Measurements from ENCODE around the gene ATP2B3.

The ATP2B3 gene

DNA sequence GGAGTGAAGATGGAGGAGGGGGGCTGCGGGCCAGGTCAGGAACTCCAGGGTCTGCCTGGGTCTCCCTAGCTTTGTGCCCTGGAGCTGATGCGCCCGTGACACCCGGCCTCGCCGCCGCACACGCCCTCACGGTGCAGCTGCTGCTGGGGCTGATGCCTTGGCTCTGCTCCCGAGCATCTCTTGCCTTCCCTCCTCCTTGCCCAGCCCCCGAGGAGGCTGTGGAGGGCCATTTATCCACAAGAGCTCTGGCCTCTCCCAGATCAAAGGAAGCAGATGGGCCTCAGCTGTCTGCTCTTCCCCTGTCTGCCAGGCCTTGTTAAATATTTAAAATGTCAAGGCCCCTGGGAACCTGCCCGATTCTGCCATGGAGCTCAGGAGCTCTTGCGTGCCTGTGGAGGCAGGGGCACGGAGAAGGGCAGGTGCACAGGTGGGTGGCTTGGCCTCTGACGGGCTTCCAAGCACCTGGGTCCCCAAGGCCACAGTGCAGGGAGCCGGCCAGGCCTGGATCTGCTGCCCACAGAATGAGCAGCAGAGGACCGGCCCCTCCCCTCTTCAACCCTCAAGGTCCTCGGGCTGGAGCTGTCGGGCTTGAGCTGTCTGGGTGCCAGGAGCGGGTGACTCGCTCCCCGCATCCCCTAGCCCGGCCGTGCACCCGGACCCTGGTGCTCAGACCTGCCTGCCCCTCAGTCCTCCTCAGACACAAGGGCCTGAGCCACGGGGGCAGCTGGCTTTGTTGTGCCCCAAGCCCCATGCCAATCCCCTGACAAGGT lies 20.3 kb downstream of the ATP2B3 start:
- no peak for DNase-seq (ENCODE audit: low read depth)

DNA sequence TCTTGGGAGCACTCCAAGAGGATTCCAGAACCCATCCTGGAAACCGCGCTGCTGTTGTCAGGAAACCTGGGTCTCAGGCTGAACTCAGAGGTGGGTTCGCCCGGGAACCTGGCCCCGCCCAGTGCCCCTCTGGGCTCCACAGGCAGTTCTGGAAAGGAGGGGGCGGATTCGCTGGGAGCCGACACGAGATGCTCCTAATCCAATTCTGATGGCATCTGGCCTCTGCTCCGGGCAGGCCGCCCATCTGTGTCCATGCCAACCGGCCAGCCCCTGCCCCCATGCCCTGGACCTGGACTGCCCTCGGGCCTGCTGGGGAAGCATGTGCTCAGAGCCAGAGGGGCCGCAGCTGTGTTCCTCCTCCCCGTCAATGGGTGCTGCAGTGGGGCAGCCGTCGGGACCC lies 21.0 kb downstream of the ATP2B3 start:
- DNase-seq (ENCODE audit: low read depth), result no peak

DNA sequence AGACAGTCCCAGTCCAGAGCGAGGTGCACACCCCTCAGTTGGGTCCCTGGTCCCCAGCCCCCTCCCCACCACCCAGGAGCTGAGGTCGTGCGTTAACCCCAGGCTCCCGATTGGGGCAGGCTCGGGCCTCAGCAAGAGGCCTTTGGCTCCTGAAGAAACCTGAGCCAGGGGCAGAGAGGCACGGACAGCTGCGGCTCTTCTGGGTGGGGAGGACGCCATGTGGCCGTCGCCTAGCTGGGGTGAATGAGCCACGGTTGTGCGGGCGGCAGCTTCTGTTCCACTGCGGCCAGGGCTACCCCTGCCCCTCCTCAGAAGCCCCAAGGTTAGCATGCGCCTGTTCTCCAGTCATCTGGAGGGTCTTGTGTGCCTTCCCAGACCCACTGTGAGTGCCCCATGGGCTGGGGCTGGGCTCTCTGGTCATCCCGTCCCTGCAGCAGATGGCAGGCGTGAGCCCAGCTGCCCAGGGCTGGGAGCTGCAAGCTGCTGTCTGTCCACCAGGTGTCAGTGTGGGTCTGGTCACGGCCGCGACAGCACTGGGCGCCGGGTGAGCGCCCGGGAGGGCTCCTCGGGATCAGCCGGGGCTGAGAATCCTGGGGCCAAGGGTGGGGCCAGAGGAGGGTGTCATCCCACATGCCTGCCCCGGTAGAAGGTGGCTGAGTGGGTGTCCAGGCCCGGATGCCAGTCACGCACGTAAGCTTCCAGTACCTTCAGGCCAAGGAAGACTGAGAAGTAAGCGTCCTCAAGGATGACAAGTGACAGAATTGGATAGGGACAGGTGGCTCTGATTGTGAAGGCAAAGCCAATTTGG lies 21.9 kb downstream of the ATP2B3 start:
- peak; percentile 36 for DNase-seq (ENCODE audit: low read depth)

DNA sequence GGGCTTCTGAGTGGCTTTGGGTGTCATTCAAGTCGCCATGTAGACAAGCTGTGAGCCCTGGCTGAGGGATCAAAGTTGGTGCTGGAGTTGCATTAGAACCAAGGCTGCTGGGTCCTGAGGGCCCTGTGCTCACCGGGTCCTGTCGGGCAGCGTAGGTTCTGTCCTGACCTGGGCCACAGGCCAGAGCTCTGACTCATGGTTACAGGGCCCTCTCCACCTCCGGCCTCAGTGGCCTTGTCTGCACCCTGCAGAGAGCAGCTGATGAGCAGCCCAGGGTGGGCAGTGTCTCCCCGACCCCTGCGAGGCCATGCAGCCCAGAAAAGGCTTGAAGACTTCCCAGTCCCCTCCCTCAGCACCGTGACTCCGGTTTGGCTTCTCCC lies 22.5 kb downstream of the ATP2B3 start:
- no peak for DNase-seq (ENCODE audit: low read depth)

DNA sequence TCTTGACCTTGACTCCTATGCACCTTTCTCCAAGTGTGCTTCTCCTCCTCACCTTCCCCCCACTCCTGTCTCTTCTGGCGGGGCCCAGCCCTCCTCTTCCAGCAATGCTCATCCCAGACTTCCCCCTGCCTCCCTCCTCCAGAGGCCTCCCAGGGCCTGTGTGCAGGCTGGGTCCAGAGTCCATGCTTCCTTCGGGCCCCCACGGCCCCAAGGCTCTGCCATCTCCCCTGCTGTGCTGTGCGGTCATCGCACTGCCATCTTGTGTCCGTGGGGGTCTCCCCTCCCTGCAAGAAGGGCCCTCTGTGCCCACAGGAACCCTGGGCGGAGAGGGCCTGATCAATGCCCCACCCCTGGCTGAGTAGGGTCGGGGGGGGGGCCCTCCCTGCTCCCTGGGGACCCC lies 27.3 kb downstream of the ATP2B3 start:
- DNase-seq (ENCODE audit: low read depth), result no peak

DNA sequence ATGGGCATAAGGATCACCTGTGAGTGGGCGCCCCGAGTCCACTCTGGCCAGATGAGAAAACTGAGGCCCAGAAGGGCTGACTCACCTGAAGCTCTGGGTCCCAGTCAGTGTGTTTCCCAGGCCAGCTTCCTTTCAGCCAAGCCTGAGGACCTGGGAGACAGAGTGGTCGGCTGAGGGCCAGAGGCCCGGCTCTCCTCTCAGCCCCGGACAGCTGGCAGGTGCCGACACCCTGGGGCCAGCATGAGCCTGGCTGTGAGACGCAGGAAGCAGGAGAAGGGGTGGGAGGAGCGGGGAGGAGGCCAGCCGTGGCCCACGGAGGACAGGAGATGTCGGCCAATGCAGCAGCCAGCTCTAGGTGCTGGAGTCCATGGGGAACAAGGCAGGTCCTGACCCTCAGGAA lies 28.9 kb downstream of the ATP2B3 start:
- DNase-seq (ENCODE audit: low read depth), result no peak

DNA sequence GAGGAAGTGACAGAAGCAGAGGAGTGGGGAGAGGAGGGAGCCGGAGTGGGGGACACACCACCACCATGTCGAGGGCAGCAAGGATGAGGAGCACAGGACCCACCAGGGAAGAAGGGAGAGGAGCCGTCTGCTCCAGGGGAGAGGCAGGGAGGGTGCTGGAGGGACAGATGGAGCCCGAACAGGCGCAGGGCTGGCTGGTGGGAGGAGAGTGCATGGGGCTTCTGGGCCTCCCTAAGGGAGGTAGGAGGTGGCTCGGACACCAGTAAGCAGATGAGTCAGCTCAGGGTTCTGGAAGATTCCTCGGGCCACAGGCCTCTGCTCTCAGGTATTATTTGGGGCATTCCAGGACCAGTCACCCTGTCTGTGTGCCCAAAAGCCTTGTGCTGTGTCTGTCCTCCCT lies 29.8 kb downstream of the ATP2B3 start:
- no peak for DNase-seq (ENCODE audit: low read depth)

DNA sequence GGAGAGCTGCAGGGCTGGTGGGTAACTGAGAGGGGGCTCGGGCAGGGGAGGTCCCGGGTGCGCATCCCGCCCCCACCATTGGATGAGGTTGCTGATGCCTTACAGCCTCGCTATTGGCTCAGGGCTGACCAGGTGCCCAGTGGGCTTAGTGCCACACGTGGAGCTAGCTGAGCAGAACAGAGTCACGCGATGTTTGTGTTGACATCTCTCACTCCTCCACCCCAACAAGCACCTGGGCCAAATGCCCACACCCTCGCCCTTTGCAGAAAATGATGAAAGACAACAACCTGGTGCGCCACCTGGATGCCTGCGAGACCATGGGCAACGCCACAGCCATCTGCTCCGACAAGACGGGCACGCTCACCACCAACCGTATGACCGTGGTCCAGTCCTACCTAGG lies 31.8 kb downstream of the ATP2B3 start:
- no peak for DNase-seq (ENCODE audit: low read depth)

DNA sequence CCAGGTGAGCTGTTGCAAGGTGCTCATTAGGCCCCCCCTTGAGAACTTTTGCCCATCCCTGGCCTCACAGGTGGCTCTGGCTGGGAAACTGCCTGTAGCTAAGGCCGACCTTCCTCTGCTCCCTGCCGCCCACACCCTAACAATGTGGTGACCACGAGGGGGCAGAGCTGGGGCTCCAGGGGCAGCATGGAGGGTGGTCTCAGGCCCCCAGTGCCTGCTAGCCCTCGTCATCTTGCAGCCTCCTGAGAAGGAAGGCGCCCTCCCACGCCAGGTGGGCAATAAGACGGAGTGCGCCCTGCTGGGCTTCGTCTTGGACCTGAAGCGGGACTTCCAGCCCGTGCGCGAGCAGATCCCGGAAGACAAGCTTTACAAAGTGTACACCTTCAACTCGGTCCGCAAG lies 32.4 kb downstream of the ATP2B3 start:
- no peak for DNase-seq (ENCODE audit: low read depth)

DNA sequence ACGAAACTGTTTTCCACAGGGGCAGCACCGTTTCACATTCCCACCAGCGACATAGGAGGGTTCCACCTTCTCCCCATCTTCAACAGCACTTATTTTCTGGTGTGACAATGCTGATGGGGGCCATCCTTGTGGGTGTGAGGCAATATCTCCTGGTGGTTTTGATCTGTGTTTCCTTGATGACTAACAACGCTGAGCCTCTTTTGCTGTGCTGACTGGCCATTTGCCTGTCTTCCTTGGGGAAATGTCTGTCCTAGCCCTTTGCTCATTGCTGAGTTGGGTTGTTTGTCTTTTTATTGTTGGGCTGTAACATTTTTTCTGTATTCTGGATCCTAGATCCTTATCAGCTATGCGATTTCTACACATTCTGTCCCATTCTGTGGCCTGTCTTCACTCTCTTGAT lies 33.7 kb downstream of the ATP2B3 start:
- no peak for DNase-seq (ENCODE audit: low read depth)

DNA sequence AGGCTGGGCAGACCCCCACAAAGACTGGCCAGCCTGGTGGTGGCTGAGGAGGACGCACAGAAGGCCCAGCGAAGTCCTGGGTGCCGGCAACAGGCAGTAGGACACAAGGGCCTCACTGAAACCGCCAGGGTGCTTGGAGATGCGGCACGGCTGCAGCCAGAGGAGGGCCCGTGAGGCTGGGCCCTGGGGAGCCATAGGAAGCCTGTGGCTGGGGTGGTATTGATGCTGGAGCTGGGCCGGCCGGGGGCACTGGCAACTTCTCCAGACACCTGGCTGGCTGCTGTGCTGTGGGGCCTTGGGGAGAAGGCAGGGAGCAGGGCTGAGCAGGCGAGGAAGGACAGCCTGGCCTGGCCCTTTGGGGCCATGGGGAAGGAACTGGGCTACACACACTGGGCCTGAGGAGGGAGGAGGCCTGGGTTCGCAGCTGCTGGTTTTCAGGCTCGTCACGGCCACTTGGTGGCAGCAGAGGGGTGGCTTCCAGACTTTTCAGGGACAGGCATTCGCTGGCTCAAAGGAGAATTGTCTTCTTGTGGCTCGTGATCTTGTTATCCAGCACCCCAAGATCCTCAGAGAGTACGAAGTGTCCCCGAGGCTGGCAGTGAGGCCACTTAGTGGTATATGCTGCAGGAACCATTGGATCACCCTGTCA lies 37.2 kb downstream of the ATP2B3 start:
- peak; percentile 29 for DNase-seq (ENCODE audit: low read depth)

DNA sequence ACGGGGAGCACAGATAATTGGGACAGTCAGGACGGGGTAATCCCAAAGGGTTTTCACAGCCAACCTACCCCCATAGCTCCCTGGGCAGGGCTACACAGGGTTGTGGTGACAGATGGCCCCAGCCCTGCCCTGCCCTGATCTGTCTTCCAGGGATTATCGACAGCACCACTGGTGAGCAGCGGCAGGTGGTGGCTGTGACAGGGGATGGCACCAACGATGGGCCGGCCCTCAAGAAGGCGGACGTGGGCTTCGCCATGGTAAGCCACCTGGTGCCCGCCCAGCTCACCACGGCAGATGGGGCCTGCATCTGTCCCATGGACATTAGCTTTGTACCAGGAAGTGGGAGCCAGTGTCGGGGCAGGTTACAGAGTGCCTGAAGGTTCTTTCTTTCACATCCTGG lies 39.3 kb downstream of the ATP2B3 start:
- DNase-seq (ENCODE audit: low read depth), result no peak

DNA sequence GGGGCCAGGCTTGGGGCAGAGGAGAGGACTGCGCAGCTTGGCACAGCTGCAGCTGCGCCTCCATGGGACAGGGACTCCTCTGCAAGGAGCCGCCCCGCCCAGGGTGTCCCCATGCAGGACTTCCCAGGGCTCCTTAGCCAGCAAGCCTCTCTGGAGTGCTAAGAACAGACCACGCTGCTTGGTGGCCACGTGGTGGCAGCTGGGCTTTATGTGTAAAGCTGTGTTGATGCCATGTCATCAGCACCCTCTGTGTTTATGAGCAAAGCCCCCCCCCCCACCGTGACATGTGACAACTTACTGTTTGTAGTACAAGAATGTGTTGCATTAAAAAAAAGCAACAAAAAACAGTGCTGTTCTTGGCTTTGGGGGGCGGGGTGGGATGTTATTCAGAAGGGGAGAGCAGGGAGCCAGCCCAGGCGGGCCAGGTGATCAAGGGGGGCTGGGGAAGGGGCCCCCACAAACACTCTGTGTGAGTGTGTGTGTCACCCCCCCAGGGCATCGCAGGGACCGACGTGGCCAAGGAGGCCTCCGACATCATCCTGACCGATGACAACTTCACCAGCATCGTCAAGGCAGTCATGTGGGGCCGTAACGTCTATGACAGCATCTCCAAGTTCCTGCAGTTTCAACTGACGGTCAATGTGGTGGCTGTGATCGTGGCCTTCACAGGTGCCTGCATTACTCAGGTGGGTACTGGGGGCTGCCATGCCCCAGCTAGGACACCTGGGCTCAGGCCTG lies 40.3 kb downstream of the ATP2B3 start:
- no peak for DNase-seq (ENCODE audit: low read depth)

DNA sequence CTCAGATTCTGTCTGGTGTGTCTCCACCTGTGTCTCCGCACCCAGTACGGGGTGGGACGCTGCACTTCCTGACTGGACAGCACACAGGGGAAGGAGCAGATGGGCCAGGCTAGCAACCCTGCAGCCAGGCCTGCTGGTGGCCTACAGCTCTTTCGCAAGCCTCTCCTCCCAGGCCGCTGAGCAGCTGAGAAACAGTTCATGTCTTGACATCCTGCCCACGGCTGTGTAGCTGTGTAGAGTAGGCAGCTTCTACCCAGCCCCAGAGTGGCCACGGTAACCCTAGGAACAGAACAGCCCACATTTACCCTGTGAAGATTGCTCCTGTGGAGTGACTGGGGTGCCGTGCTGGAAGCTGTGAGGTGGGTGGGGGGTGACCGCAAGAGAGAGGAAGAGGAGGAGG lies 42.6 kb downstream of the ATP2B3 start:
- no peak for DNase-seq (ENCODE audit: low read depth)

DNA sequence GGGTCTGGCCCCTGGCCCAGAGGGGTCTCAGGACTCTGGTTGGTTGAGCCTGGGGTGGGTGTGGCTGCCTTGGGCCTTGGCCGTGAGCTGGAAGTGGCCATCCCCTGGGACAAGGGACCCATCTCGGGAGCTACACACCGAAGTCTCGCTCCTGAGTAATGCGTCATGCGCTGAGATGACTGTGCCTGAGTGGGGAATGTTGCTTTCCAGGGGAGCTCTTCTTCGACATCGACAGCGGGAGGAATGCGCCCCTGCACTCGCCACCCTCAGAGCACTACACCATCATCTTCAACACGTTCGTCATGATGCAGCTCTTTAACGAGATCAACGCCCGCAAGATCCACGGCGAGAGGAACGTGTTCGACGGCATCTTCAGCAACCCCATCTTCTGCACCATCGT lies 43.0 kb downstream of the ATP2B3 start:
- no peak for DNase-seq (ENCODE audit: low read depth)

DNA sequence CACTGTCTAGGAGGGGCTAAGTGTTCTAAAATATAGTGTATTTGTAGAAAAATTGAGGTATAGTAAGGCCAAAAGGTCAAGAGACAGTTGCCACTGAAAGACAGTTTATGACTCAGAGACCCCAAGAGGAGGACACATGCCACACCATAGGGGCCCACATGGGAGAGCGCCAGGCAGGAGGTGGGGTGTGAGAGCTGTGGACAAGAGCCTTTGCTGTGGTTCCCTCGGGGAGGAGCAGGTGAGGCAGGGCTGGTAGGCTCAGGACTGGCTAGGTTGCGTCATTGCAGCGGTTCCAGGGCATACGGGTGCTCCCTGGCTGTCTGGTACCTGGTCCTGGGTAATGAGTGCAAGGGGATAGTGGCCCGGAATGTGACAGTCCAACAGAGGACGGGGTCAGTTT lies 43.9 kb downstream of the ATP2B3 start:
- DNase-seq (ENCODE audit: low read depth), result no peak

DNA sequence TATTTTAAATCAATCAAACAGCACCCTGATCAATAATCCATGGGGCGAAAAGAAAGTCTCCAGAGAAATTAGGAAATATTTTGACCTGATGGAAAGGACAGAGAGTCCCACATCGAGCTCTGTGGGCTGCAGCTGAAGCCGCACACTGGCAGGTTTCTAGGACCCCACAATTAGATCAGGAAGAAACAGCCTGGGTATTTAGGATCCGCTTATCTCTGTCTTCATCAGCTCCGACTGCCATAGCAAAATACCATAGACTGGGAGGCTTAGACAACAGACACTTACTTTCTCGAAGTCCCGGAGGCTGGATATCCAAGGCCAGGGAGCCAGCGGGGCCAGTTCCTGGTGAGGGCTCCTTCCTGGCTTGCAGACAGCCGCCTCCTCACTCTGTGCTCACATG lies 45.1 kb downstream of the ATP2B3 start:
- no peak for DNase-seq (ENCODE audit: low read depth)

DNA sequence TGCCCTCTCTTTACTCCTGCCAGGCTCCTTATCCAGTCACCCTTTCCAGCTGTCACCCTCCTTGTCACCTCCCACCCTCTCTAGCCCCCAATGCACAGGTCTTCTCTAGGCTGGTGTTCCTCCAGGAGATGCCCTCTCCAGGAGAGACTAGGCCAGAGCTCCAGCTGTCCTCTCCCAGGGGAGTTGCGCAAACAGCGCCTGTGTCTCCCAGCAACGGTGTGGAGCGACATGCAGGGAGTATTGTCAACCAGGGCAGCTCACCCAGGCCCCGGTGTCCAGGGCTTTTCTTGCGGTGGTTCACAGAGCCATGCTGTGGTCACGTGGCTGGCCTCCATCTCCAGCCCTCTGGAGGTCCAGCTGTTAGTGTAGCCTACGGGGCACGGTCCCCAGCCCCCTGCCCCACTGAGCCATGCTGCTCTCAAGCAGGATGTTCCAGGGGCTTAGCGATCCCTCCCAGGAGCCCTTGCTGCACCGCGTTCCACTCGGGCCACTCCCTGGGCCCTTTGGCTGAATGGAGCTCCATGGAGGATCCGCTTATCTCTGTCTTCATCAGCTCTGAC lies 46.7 kb downstream of the ATP2B3 start:
- no peak for DNase-seq (ENCODE audit: low read depth)

DNA sequence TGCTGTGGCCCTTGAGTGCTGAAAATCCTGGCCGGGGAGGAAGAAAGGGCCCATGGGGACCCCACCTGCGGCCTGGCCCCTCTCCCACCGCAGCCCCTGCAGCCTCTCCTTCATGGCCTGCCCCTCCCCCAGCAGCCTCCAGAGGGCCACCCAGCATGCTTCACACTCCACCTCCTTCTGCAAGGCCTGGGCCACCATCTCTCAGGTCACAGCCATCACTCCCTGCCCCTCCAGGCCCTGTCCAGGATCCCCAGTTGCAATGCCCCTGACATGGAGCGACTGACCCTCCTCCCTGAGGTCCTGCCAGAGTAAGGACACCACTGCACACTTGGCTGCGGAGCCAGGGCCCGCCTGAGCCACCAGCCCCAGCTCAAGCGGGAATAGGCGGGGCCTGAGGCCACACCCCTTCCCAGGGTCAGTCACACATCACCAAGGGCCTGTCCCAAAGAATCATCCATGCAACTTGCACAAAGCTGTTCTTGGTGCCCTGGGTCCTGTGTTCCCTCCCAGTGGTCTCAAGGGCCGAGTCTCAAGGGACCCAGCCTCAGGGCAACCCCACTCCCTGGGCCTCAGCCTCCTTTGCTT lies 48.6 kb downstream of the ATP2B3 start:
- no peak for DNase-seq (ENCODE audit: low read depth)

DNA sequence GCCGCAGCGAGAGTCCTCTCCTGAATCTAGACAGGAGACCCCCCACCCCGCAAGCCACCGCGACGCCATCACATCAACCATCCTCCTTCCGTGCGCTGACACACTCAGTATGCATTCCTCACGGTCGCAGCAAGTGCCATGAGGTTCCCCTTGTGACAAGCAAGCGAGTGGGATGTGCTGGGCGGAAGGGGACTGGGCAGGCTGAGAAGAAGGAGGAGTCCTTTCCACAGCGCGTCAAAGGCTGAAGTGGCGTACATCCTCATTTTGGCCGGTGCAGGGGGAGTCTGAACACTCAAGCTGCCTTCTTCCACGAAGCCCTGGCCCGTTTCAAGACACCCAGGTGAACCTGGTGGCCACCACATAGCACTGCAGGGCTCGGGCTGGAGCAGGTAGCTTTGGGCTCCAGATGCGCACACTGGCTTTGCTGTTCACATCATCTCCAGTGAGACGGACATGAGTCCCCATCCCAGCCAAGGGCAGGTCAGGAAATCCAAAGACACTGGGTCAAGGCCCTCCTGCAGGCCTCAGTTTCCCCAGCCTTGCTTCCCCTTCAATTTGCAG lies 51.1 kb downstream of the ATP2B3 start:
- DNase-seq (ENCODE audit: low read depth), result no peak

DNA sequence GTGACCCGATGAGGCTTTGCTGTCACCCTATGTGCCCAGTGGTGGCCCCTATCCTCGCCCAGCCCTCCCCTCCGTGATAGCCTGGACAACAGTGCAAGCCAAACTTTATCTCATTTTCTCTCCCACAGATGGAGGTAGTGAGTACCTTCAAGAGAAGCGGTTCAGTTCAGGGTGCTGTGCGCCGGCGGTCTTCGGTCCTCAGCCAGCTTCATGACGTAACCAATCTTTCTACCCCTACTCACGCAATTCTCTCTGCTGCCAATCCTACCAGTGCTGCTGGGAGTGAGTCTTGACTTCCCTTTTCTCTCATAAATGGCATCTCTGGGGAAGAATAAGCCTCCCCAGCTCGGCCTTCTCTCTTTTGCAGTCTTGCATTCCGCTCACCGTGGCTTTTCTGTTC lies 52.0 kb downstream of the ATP2B3 start:
- no peak for DNase-seq (ENCODE audit: low read depth)

DNA sequence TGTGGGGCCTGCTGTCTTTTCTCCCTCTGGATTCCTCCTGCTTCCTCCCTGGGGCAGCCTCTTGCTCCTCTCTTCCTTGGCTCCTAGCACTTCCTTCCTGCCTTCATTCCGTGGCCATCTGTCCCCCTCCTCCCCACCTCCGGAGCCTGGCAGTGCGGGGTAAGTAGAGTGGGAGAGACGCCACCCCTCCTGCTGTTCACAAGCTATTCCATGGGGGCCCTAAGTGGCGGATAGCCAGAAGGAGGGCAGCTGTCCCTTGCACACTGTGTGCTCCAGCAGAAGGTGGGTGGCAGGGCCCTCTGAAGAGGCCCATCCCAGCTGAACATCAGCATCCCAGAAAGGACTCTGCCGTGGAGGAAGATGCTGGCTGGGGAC lies 54.1 kb downstream of the ATP2B3 start:
- no peak for DNase-seq (ENCODE audit: low read depth)

All from stimulated activated CD8-positive, alpha-beta memory T cell treated with anti-CD3 and anti-CD28 coated beads, Interleukin-4, amount 100 ng/mL, for 24 hours (primary cell).